ENCODE results near the gene UNC50.

Gene UNC50

DNA sequence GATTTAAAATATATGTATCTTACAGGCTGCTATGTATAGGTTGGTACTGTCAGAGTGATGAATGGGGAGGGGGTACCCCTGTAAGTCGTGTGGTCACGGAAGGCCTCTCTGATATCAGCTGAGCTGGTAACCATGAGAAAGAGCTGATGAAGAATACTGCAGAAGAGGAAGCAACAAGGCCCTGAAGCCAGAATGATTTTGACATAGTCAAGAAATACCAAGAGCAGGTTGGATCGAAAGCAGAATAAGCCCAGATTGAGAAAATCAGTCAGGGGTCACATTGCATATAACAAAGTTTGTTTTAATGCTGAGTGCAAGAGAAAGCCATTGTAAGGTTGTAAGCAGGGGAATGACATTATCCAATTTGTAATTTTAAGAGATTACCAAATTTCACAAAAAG, 57.3 kb downstream of the UNC50 start:
- DNase-seq (ENCODE audit: low read depth): no peak
